A673 (cell line): ENCODE results near the gene ZNFX1. TPM values are rescaled to one million over a fixed set of nuclear protein-coding genes. Genes with fewer than 3 reads are reported as not detected.

ENCODE experiments used
- BruUV-seq: library from RNA; stranded (reverse); fragments of 400-500 nt; replicated peaks from 2 replicates; lab custom pipeline; 2021; lab: Mats Ljungman, UMichigan
- CTCF ChIA-PET: fragments of 300-600 bp; sonication (Branson Sonifier 250); formaldehyde crosslinking; loops from one replicate; lab custom pipeline; 2022; ENCODE audit warnings: antibody characterized with exemption; lab: Charles Lee
- POLR2A ChIA-PET: fragments of 300-600 bp; sonication (Branson Sonifier 250); formaldehyde crosslinking; loops from one replicate; lab custom pipeline; 2022; ENCODE audit warnings: antibody characterized with exemption; ENCODE audit not compliant: low non-redundant PET; lab: Charles Lee
- DNase-seq: peaks from one replicate; pipeline ENCODE4 v3.0.0-alpha.2; 2015; ENCODE audit warnings: low spot score
- H3K27ac ChIP-seq: fragments of 200-600 bp; sonication (generic); 2 replicates; pipeline ENCODE4 v1.5.1; 2016; ENCODE audit warnings: mixed run types, low read depth, mild to moderate bottlenecking, mixed read lengths, antibody characterized with exemption, low read length; ENCODE audit not compliant: poor library complexity, severe bottlenecking
- H3K27me3 ChIP-seq: fragments of 200-600 bp; sonication (generic); replicated peaks from 2 replicates; pipeline ENCODE4 v1.6.1; 2017; ENCODE audit warnings: mixed run types, low read depth, mild to moderate bottlenecking, mixed read lengths, antibody characterized with exemption, low read length; ENCODE audit not compliant: insufficient read depth, poor library complexity
- H3K36me3 ChIP-seq: fragments of 200-600 bp; sonication (generic); 2 replicates; pipeline ENCODE4 v1.6.1; 2016; ENCODE audit warnings: mixed run types, mild to moderate bottlenecking, mixed read lengths, antibody characterized with exemption, low read length; ENCODE audit not compliant: insufficient read depth, poor library complexity, severe bottlenecking
- H3K4me1 ChIP-seq: fragments of 200-600 bp; sonication (generic); 2 replicates; pipeline ENCODE4 v1.6.1; 2017; ENCODE audit warnings: mixed run types, mild to moderate bottlenecking, mixed read lengths, antibody characterized with exemption, low read length; ENCODE audit not compliant: insufficient read depth, poor library complexity, severe bottlenecking
- H3K4me3 ChIP-seq: fragments of 200-600 bp; sonication (generic); 2 replicates; pipeline ENCODE4 v1.5.1; 2016; ENCODE audit warnings: low read depth, mixed run types, mild to moderate bottlenecking, mixed read lengths, low read length; ENCODE audit not compliant: poor library complexity, severe bottlenecking
- H3K9me3 ChIP-seq: fragments of 200-600 bp; sonication (generic); 2 replicates; pipeline ENCODE4 v1.6.1; 2016; ENCODE audit warnings: mixed run types, low read depth, mild to moderate bottlenecking, mixed read lengths, antibody characterized with exemption, low read length; ENCODE audit not compliant: poor library complexity, severe bottlenecking
- CTCF ChIP-seq: fragments of 300-800, 200-600 bp; sonication (generic); conservative IDR thresholded peaks from 2 replicates; pipeline ENCODE4 v1.5.1; 2017; ENCODE audit warnings: low read depth, mild to moderate bottlenecking, antibody characterized with exemption, low read length, moderate library complexity, mixed read lengths
- EZH2 ChIP-seq: fragments of 200-600 bp; sonication (generic); IDR thresholded peaks from 2 replicates; pipeline ENCODE4 v1.6.1; 2017; ENCODE audit warnings: borderline replicate concordance, low read depth, mild to moderate bottlenecking, mixed read lengths, antibody characterized with exemption, low read length; ENCODE audit not compliant: poor library complexity, severe bottlenecking
- intact Hi-C: fragments of 100-400 bp; cut with micrococcal nuclease; formaldehyde crosslinking; loops from one replicate; pipeline ENCODE4 v1.10.0; 2022; ENCODE audit not compliant: unreplicated experiment
- total RNA-seq: library from RNA; stranded (reverse); gene quantifications from 2 replicates; pipeline ENCODE4 v1.2.3, GENCODE V29; 2021

ZNFX1 gene
- total RNA-seq, 1 experiment from 2014 or later: 19.0 TPM

DNA sequence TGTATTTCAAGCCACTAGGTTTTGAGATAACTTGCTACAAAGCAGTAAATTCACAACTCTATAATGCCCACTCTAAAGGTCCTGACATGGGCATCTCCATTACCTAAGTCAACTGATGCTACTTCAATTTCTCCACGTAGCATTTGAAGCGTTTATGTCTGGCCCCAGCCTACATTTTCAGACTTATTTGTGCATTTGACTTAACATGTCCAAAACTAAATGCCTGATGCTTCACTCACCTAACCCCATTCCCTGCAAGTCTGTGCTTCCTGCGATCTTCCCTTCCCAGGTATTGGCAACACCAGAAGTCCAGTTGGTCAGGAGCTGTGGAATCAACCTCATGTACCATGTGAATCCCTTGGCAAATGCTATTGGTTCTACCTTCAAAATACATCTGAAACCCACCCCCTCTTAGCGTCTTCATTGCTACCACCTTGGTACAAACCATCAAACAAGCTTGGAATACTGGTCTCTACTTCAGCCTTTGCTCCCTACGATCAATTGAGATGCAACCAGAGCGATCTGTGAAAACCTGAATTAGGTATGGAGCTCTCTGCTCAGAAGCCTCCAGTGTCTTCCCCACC, 12.8 kb upstream of the ZNFX1 start:
- Histone ChIP-seq H3K4me1 (peaks cover 5% of the 10 kb centered on the region), H3K36me3 (peaks cover 64% of the 10 kb centered on the region), H3K9me3 (peaks cover 14% of the 10 kb centered on the region), H3K27ac (no peak overlapping the region), H3K27me3 (no peaks in the 10 kb centered on the region), H3K4me3 (no peak overlapping the region)
- DNase-seq: no peak
- BruUV-seq: no TSS peak
- TF ChIP-seq EZH2: no peak
- no peak for TF ChIP-seq CTCF
- intact Hi-C loops: no loop called here
- CTCF ChIA-PET: interaction anchor here (0.6 kb wide), 1 partner anchor 223 kb away, joined by 5 read pairs; no protein-coding TSS in a partner anchor
- POLR2A ChIA-PET: interaction anchor here (0.7 kb wide), 1 partner anchor 9 kb away, joined by 4 read pairs; no protein-coding TSS in a partner anchor

DNA sequence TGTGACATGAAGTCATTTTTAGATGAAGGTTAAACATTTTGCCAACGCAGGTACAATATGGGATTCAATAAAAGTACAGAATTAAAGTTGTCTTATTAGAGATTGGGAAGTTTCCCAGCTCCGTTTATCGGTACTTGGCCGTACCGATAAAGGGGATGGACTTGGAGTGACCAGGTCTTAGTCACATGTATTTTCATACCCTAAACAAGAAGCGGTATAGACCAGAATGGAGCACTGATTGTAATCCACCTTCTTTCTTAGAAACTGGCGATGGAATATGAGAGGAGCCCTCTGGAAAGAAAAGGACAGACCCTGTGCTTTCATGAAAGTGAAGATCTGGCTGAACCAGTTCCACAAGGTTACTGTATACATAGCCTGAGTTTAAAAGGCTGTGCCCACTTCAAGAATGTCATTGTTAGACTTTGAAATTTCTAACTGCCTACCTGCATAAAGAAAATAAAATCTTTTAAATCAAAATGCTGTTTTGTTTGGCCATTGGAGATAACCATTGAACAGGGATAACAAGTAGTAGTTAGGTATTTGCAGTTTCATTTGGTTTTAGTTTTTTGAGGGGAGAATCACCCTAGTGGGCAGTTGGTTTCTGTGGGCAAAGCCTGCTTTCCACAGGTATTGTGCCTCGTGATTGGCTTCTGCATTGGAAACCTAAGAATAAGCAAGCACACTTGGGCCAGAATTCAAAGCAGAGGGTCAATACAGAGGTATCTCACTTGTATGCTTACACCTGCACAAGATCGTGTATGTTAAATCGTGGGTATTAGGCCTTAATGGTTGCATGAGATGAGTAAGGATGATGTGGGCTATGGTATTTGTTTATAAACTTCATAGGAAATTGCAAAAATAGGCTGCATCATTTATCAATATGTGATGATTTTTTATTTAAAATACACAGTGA, 11.2 kb upstream of the ZNFX1 start:
- intact Hi-C loops: no loop called here
- Histone ChIP-seq H3K27ac (no peak overlapping the region), H3K9me3 (peaks cover 23% of the 10 kb centered on the region), H3K27me3 (no peaks in the 10 kb centered on the region), H3K4me3 (no peak overlapping the region), H3K4me1 (peaks cover 5% of the 10 kb centered on the region), H3K36me3 (peaks cover 80% of the 10 kb centered on the region)
- TF ChIP-seq EZH2 (no peak), CTCF (no peak)
- ChIA-PET POLR2A (no interaction called here), CTCF (no interaction called here)
- DNase-seq: no peak
- no TSS peak for BruUV-seq

GRCh38 chr20:49288250-49288751, 10.4 kb upstream of the ZNFX1 start:
- Histone ChIP-seq H3K4me1 (peaks cover 9% of the 10 kb centered on the region), H3K27me3 (no peaks in the 10 kb centered on the region), H3K36me3 (peaks cover 88% of the 10 kb centered on the region), H3K9me3 (peaks cover 23% of the 10 kb centered on the region), H3K4me3 (no peak overlapping the region), H3K27ac (peak overlapping the region; percentile 67)
- intact Hi-C loops: no loop called here
- CTCF ChIA-PET: no interaction called here
- POLR2A ChIA-PET: interaction anchor here (0.5 kb wide), 1 partner anchor 888 kb away, joined by 3 read pairs; no protein-coding TSS in a partner anchor
- no TSS peak for BruUV-seq
- DNase-seq: no peak
- TF ChIP-seq CTCF (no peak), EZH2 (no peak)
